SK-N-SH (cell line): Measurements from ENCODE around the gene PUDP. TPM values are rescaled to one million over a fixed set of nuclear protein-coding genes. Genes with fewer than 3 reads are reported as not detected.

Experiments used
- CTCF ChIA-PET: fragments of 300-600, 350-600 bp; formaldehyde crosslinking; extraction: SDS; loops from one replicate; lab custom pipeline; 2021; lab: Yijun Ruan, JAX
- POLR2A ChIA-PET: fragments of 350-600 bp; sonication (Branson Sonifier 250); formaldehyde crosslinking; extraction: SDS; loops from one replicate; lab custom pipeline; 2020; ENCODE audit warnings: antibody characterized with exemption, inconsistent platforms; lab: Yijun Ruan, JAX
- DNase-seq: peaks from one replicate; pipeline ENCODE4 v3.0.0; 2012
- H2AFZ ChIP-seq: fragments of 200-600 bp; sonication (generic); 2 replicates; pipeline ENCODE4 v1.8.1; 2016; ENCODE audit warnings: antibody characterized with exemption, mild to moderate bottlenecking, low read depth
- H3F3A ChIP-seq: fragments of 200-600 bp; sonication (generic); replicated peaks from 2 replicates; pipeline ENCODE3; 2016; ENCODE audit warnings: antibody characterized with exemption, mild to moderate bottlenecking; ENCODE audit not compliant: insufficient read depth
- H3K27ac ChIP-seq, 2 experiments: fragments of 200-500 bp in 1 of 2; fragments of 200-600 bp in 1 of 2; sonication (Bioruptor generic) in 1 of 2; sonication (generic), shearing (Covaris generic) in 1 of 2; 2 replicates each; pipeline versions ENCODE4 v1.5.1 to v1.6.1; 2014 to 2016; ENCODE audit warnings: low read depth in 2 of 2, inconsistent platforms in 1 of 2, low read length in 1 of 2, mild to moderate bottlenecking in 1 of 2, mixed read lengths in 1 of 2
- H3K27me3 ChIP-seq: fragments of 200-600 bp; sonication (generic), shearing (Covaris generic); 2 replicates; pipeline ENCODE4 v1.6.1; 2016; ENCODE audit warnings: mixed run types; ENCODE audit not compliant: insufficient read depth
- H3K36me3 ChIP-seq, 2 experiments: fragments of 200-500 bp in 1 of 2; fragments of 200-600 bp in 1 of 2; sonication (Bioruptor generic) in 1 of 2; sonication (generic) in 1 of 2; replicated peaks in 1 of 2; 2 replicates each; pipeline versions ENCODE3 to v1.5.1; 2014 to 2016; ENCODE audit warnings: low read length in 1 of 2, mild to moderate bottlenecking in 1 of 2; ENCODE audit not compliant: insufficient read depth in 2 of 2, control insufficient read depth in 1 of 2
- H3K4me1 ChIP-seq, 2 experiments: fragments of 200-500 bp in 1 of 2; fragments of 200-600 bp in 1 of 2; sonication (Bioruptor generic) in 1 of 2; sonication (generic), shearing (Covaris generic) in 1 of 2; 2 replicates each; pipeline versions ENCODE4 v1.5.1 to v1.6.1; 2014 to 2016; ENCODE audit warnings: low read depth in 1 of 2, low read length in 1 of 2, mixed run types in 1 of 2; ENCODE audit not compliant: insufficient read depth in 2 of 2, control insufficient read depth in 1 of 2
- H3K4me2 ChIP-seq: fragments of 200-600 bp; sonication (generic), shearing (Covaris generic); 2 replicates; pipeline ENCODE4 v1.6.1; 2017; ENCODE audit warnings: mixed run types
- H3K4me3 ChIP-seq, 2 experiments: fragments of 200-500 bp in 1 of 2; fragments of 200-600 bp in 1 of 2; sonication (Bioruptor generic) in 1 of 2; sonication (generic), shearing (Covaris generic) in 1 of 2; 2 replicates each; pipeline versions ENCODE4 v1.5.1 to v1.8.1; 2014 to 2016; ENCODE audit warnings: low read depth in 2 of 2, inconsistent platforms in 1 of 2, low read length in 1 of 2, mild to moderate bottlenecking in 1 of 2, mixed read lengths in 1 of 2, moderate library complexity in 1 of 2
- H3K79me2 ChIP-seq: fragments of 200-600 bp; sonication (generic); 2 replicates; pipeline ENCODE4 v1.8.1; 2017; ENCODE audit warnings: mild to moderate bottlenecking; ENCODE audit not compliant: insufficient read depth
- H3K9ac ChIP-seq: fragments of 200-600 bp; sonication (generic); 2 replicates; pipeline ENCODE4 v1.6.1; 2017; ENCODE audit warnings: mixed run types
- H3K9me2 ChIP-seq: fragments of 200-600 bp; sonication (generic); 2 replicates; pipeline ENCODE4 v1.6.1; 2017; ENCODE audit warnings: mixed run types
- H3K9me3 ChIP-seq: fragments of 200-600 bp; sonication (generic); 2 replicates; pipeline ENCODE4 v1.6.1; 2017; ENCODE audit warnings: mixed run types, mild to moderate bottlenecking, moderate library complexity
- H4K20me1 ChIP-seq: fragments of 200-600 bp; sonication (generic); 2 replicates; pipeline ENCODE4 v1.6.1; 2017; ENCODE audit warnings: mild to moderate bottlenecking, mixed run types; ENCODE audit not compliant: insufficient read depth
- CHD2 ChIP-seq: fragments of 150-350 bp; IDR thresholded peaks from 2 replicates; pipeline ENCODE4 v1.6.1; 2018; ENCODE audit warnings: low read length; ENCODE audit not compliant: partially characterized antibody
- EP300 ChIP-seq, 2 experiments: IDR thresholded peaks; 2 replicates each; pipeline versions ENCODE4 v1.4.0 to v1.6.1; 2012; ENCODE audit warnings: borderline replicate concordance in 1 of 2, low read depth in 1 of 2, low read length in 1 of 2
- FOSL2 ChIP-seq: IDR thresholded peaks from 2 replicates; pipeline ENCODE4 v1.4.0; 2012; ENCODE audit warnings: low read depth, mild to moderate bottlenecking, moderate library complexity, borderline replicate concordance
- FOXM1 ChIP-seq: IDR thresholded peaks from 2 replicates; pipeline ENCODE4 v1.4.0; 2012; ENCODE audit warnings: low read depth, mild to moderate bottlenecking
- GABPA ChIP-seq: IDR thresholded peaks from 2 replicates; pipeline ENCODE4 v1.4.0; 2012; ENCODE audit warnings: low read depth, mild to moderate bottlenecking
- JUND ChIP-seq: IDR thresholded peaks from 2 replicates; pipeline ENCODE4 v1.4.0; 2012
- MXI1 ChIP-seq: IDR thresholded peaks from 2 replicates; pipeline ENCODE4 v1.6.1; 2012; ENCODE audit warnings: mild to moderate bottlenecking, low read depth, low read length, improper control_type of control experiment
- NRF1 ChIP-seq: IDR thresholded peaks from 2 replicates; pipeline ENCODE4 v1.6.1; 2012; ENCODE audit warnings: low read depth, mild to moderate bottlenecking, low read length
- RAD21 ChIP-seq: IDR thresholded peaks from 2 replicates; pipeline ENCODE4 v1.6.1; 2012; ENCODE audit warnings: mild to moderate bottlenecking, low read length
- RCOR1 ChIP-seq: fragments of 150-350 bp; IDR thresholded peaks from 2 replicates; pipeline ENCODE4 v1.6.1; 2017; ENCODE audit warnings: antibody characterized with exemption, low read length
- SMC3 ChIP-seq: IDR thresholded peaks from 2 replicates; pipeline ENCODE4 v1.6.1; 2012; ENCODE audit warnings: low read depth, low read length, improper control_type of control experiment
- WGBS: methylation state at CpG from one replicate; pipeline ENCODE4 v1.1.6; 2017; ENCODE audit warnings: low lambda C conversion rate; 5-methylcytosine and 5-hydroxymethylcytosine counted together
- polyA plus RNA-seq, 3 experiments: library from polyadenylated mRNA; depleted of rRNA; stranded (reverse); fragments of >200 nt; gene quantifications; 2 replicates each; pipeline ENCODE4 v1.2.3, GENCODE V29; 2012
- TF ChIP-seq, protein P1 (sequence below): IDR thresholded peaks from 2 replicates; pipeline ENCODE4 v1.4.0; 2012; ENCODE audit warnings: low read depth
- TF ChIP-seq, protein P2 (sequence below): fragments of 150-350 bp; IDR thresholded peaks from 2 replicates; pipeline ENCODE4 v1.6.1; 2017; ENCODE audit warnings: antibody characterized with exemption, low read length, low read depth, borderline replicate concordance
- TF ChIP-seq, protein P3 (sequence below): IDR thresholded peaks from 2 replicates; pipeline ENCODE4 v1.4.0; 2012; ENCODE audit warnings: low read depth, borderline replicate concordance

The PUDP gene
- polyA plus RNA-seq, 1 of the 3 experiments (the other 2 are of a cell fraction): 23.0 TPM

DNA sequence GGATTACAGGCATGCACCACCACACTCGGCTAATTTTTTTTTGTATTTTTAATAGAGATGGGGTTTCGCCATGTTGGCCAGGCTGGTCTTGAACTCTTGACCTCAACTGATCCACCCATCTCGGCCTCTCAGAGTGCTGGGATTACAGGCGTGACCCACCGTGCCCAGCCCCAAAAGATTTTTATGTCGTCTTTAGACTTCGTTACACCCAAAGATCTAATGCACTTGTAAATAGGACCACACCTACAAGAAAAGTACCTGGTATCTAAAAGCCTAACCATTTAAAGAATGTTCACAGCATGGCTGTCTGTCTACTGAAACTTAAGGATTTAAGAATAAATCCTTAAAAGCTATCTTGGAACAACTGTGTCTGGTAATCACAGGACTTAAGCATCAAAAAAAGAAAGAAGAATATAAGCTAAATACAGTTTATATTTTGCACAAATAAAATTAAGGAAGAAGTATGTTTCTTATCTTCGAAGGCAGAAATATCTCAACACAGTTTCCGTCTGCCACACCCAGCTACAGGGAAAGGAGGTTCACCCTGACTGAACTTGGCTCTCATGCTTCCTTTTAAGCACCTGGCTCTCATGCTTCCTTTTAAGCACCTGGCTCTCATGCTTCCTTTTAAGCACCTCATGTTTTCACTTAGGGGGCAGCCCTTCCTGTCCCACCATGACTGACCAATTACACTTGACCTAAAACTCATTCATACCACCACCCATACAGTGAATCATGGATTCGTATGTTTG is 92.4 kb downstream of the PUDP start:
- Histone ChIP-seq H3K79me2 (no peaks in the 10 kb centered on the region; the same call in 1 of the 2 replicates), H3K9ac (no peak overlapping the region), H2AFZ (no peak overlapping the region), H3F3A (no peaks in the 10 kb centered on the region), H3K4me2 (no peak overlapping the region), H3K9me2 (no peaks in the 10 kb centered on the region), H3K4me1 (no peaks in the 10 kb centered on the region; a peak in 1 of 4 replicates), H3K27me3 (no peaks in the 10 kb centered on the region), H3K4me3 (no peak overlapping the region), H4K20me1 (no peaks in the 10 kb centered on the region), H3K36me3 (peaks cover 4 to 10% of the 10 kb centered on the region in 2 experiments), H3K9me3 (no peaks in the 10 kb centered on the region), H3K27ac (no peak overlapping the region)
- 97% methylated on average over 10 of the region's 10 CpGs for WGBS
- ChIA-PET POLR2A (no interaction called here), CTCF (no interaction called here)
- no peak for DNase-seq
- TF ChIP-seq CHD2 (no peak), FOSL2 (no peak), MXI1 (no peak)
- TF ChIP-seq, protein P1, sequence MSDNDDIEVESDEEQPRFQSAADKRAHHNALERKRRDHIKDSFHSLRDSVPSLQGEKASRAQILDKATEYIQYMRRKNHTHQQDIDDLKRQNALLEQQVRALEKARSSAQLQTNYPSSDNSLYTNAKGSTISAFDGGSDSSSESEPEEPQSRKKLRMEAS: no peak

DNA sequence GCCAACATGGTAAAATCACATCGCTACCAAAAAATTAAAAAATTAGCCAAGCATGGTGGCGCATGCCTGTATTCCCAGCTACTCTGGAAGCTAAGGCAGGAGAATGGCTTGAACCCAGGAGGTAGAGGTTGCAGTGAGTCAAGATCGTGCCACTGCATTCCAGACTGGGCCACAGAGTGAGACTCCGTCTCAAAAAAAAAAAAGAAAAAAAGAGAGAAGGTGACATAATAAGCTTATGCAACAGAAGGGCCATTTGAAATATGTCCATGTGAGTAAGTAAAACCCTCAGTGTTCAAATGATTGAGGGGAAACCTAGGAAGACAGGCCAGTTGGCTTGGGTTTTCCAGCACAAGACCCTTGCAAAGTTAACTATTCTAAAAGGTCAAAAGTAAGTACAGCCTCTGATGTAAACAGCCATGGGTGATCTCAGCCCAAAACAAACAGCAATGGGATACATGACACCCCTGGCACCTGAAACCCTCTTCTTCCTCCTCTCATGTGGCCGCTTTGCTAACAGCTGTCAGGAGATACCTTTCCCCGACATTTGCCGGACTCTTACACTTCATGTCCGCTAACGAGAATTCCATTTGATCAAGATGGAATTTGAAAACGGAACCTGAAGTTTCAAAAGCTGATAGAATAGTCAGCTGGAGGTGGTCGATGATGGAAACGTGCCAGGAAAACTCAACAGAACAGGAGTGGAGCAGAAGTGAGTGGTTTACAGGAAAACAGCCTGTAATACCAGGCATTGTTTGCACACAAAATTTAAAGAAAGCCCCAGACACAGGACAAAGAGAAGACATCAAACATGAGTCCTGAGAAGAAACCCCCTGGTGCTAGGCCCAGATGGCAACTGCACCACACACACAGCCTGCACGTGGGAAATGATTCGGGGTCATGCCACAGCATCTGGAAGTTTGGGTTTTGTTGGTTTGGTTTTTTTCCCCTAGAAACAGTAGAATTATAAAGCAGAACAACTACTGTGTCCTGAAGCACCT is 93.4 kb downstream of the PUDP start:
- no peaks in the 10 kb centered on the region for H3K9me3 ChIP-seq
- no peaks in the 10 kb centered on the region; a peak in 1 of 4 replicates for H3K4me1 ChIP-seq
- H3K36me3 ChIP-seq: peaks cover 4 to 10% of the 10 kb centered on the region in 2 experiments
- no peak for DNase-seq
- H3K4me3 ChIP-seq: no peak overlapping the region
- no peaks in the 10 kb centered on the region for H3K27me3 ChIP-seq
- H3K9me2 ChIP-seq: no peaks in the 10 kb centered on the region
- H3F3A ChIP-seq: no peaks in the 10 kb centered on the region
- ChIA-PET CTCF (interaction anchor here (0.5 kb wide), 1 partner anchor 489 kb away, joined by 3 read pairs; no protein-coding TSS in a partner anchor), POLR2A (no interaction called here)
- H3K27ac ChIP-seq: no peak overlapping the region
- no peaks in the 10 kb centered on the region for H3K79me2 ChIP-seq
- 88% methylated on average over 14 of the region's 14 CpGs for WGBS
- no peak overlapping the region for H3K4me2 ChIP-seq
- TF ChIP-seq SMC3: no peak
- TF ChIP-seq FOXM1: no peak
- no peak for TF ChIP-seq GABPA
- TF ChIP-seq JUND: no peak
- no peak for TF ChIP-seq RAD21
- no peak for TF ChIP-seq EP300 (IDR thresholded peaks at IDR 0.05; ENCODE audit: borderline replicate concordance in 1 of 2, low read depth in 1 of 2, low read length in 1 of 2)
- no peak for TF ChIP-seq NRF1
- no peak for TF ChIP-seq RCOR1
- TF ChIP-seq, protein P2, sequence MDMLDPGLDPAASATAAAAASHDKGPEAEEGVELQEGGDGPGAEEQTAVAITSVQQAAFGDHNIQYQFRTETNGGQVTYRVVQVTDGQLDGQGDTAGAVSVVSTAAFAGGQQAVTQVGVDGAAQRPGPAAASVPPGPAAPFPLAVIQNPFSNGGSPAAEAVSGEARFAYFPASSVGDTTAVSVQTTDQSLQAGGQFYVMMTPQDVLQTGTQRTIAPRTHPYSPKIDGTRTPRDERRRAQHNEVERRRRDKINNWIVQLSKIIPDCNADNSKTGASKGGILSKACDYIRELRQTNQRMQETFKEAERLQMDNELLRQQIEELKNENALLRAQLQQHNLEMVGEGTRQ: no peak
- TF ChIP-seq, protein P3, sequence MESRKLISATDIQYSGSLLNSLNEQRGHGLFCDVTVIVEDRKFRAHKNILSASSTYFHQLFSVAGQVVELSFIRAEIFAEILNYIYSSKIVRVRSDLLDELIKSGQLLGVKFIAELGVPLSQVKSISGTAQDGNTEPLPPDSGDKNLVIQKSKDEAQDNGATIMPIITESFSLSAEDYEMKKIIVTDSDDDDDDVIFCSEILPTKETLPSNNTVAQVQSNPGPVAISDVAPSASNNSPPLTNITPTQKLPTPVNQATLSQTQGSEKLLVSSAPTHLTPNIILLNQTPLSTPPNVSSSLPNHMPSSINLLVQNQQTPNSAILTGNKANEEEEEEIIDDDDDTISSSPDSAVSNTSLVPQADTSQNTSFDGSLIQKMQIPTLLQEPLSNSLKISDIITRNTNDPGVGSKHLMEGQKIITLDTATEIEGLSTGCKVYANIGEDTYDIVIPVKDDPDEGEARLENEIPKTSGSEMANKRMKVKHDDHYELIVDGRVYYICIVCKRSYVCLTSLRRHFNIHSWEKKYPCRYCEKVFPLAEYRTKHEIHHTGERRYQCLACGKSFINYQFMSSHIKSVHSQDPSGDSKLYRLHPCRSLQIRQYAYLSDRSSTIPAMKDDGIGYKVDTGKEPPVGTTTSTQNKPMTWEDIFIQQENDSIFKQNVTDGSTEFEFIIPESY: no peak
- TF ChIP-seq, all 33 proteins: peak for 0
- no peak overlapping the region for H3K9ac ChIP-seq
- no peaks in the 10 kb centered on the region for H4K20me1 ChIP-seq
- no peak overlapping the region for H2AFZ ChIP-seq
